Measurements from ENCODE around the gene TECR. TPM values are rescaled to one million over a fixed set of nuclear protein-coding genes. Genes with fewer than 3 reads are reported as not detected.
A peak's percentile ranks its signal among the peaks of the same experiment; 100 is the strongest.

The TECR gene
- total RNA-seq, 1 donor from 2014 or later, result 106 TPM

DNA sequence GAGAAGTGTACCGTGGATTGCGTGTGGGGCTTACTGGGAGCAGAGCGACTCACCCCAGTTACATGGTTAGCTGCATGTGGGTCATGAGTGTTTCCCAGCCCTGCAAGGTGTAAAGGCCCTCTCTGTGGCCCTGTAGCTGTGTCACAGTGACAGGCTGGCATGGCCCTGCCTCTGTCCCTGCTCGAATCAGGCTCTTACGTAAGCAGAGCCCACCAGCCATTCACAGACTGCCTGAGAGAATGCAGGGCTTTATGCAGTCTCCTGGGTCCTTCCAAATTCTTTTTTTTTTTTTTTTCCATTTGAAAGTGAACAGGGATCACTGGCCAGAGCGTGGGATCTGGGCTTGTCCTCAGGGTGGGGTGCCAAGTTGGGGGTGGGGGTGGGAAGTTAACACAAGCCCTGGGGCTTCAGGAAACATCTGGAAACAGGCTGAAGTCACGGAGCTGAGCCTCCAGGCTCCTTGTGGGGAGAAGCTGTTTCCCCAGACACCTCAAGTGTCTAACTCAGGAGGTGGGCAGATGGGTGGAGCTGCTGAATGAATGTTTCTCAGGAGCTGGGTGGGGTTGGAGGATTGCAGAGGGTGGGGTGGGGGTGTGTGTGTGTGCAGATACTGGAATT is 13.4 kb downstream of the TECR start:
- H3K27me3 ChIP-seq (ENCODE audit: insufficient read depth, low read length), result no peaks in the 10 kb centered on the region
- no peaks in the 10 kb centered on the region for H3K36me3 ChIP-seq (ENCODE audit: insufficient read depth, low read length)
- H2AFZ ChIP-seq (ENCODE audit: low read depth, low read length), result no peak overlapping the region
- H3K4me3 ChIP-seq (ENCODE audit: insufficient read depth, low read depth, low read length), result no peak overlapping the region
- Mint-ChIP-seq H3K27me3 (ENCODE audit: low read depth, unreplicated experiment) (no peaks in the 10 kb centered on the region), H3K27ac (ENCODE audit: unreplicated experiment) (no peak overlapping the region), H3K9me3 (ENCODE audit: unreplicated experiment) (no peaks in the 10 kb centered on the region), H3K36me3 (ENCODE audit: low read depth, unreplicated experiment) (peaks cover 14% of the 10 kb centered on the region), H3K4me1 (ENCODE audit: low read depth, unreplicated experiment) (peaks cover 11% of the 10 kb centered on the region), H3K4me3 (ENCODE audit: unreplicated experiment) (no peak overlapping the region)
- peaks cover 45% of the 10 kb centered on the region for H4K20me1 ChIP-seq (ENCODE audit: insufficient read depth, low read length)
- H3K79me2 ChIP-seq (ENCODE audit: insufficient read depth, low read length), result peaks cover 13% of the 10 kb centered on the region
- no peaks in the 10 kb centered on the region for H3K9me3 ChIP-seq (ENCODE audit: insufficient read depth, low read depth, low read length)
- DNase-seq (ENCODE audit: low read depth) (no peak), FAIRE-seq (no peak)
- no peak overlapping the region for H3K4me2 ChIP-seq (ENCODE audit: low read length)
- H3K4me1 ChIP-seq (ENCODE audit: insufficient read depth, low read length), result peaks cover 13% of the 10 kb centered on the region
- H3K27ac ChIP-seq (ENCODE audit: low read depth, low read length), result no peak overlapping the region
- TF ChIP-seq EZH2 (IDR thresholded peaks at IDR 0.05; ENCODE audit: insufficient read depth, low read length) (no peak), CTCF (IDR thresholded peaks at IDR 0.05; ENCODE audit: insufficient read depth, low read depth, low read length) (no peak)
- H3K9ac ChIP-seq (ENCODE audit: low read length), result no peak overlapping the region

GRCh38 chr19:14544047-14544446 is 14.7 kb downstream of the TECR start:
- TF ChIP-seq EZH2 (IDR thresholded peaks at IDR 0.05; ENCODE audit: insufficient read depth, low read length) (no peak), CTCF (IDR thresholded peaks at IDR 0.05; ENCODE audit: insufficient read depth, low read depth, low read length) (no peak)
- Histone ChIP-seq H3K79me2 (ENCODE audit: insufficient read depth, low read length) (peaks cover 11% of the 10 kb centered on the region), H3K27ac (ENCODE audit: low read depth, low read length) (no peak overlapping the region), H3K4me3 (ENCODE audit: insufficient read depth, low read depth, low read length) (no peak overlapping the region), H3K36me3 (ENCODE audit: insufficient read depth, low read length) (peaks cover 2% of the 10 kb centered on the region), H3K9me3 (ENCODE audit: insufficient read depth, low read depth, low read length) (no peaks in the 10 kb centered on the region), H4K20me1 (ENCODE audit: insufficient read depth, low read length) (peaks cover 48% of the 10 kb centered on the region), H3K27me3 (ENCODE audit: insufficient read depth, low read length) (no peaks in the 10 kb centered on the region), H2AFZ (ENCODE audit: low read depth, low read length) (no peak overlapping the region), H3K4me1 (ENCODE audit: insufficient read depth, low read length) (peaks cover 13% of the 10 kb centered on the region), H3K4me2 (ENCODE audit: low read length) (no peak overlapping the region), H3K9ac (ENCODE audit: low read length) (no peak overlapping the region)
- H3K9me3 Mint-ChIP-seq (ENCODE audit: unreplicated experiment), result no peaks in the 10 kb centered on the region
- H3K36me3 Mint-ChIP-seq (ENCODE audit: low read depth, unreplicated experiment), result peaks cover 14% of the 10 kb centered on the region
- FAIRE-seq (no peak), DNase-seq (ENCODE audit: low read depth) (no peak)
- H3K27ac Mint-ChIP-seq (ENCODE audit: unreplicated experiment), result no peak overlapping the region
- peaks cover 11% of the 10 kb centered on the region for H3K4me1 Mint-ChIP-seq (ENCODE audit: low read depth, unreplicated experiment)
- no peaks in the 10 kb centered on the region for H3K27me3 Mint-ChIP-seq (ENCODE audit: low read depth, unreplicated experiment)
- no peak overlapping the region for H3K4me3 Mint-ChIP-seq (ENCODE audit: unreplicated experiment)

- DNase-seq (ENCODE audit: low read depth) (no peak), FAIRE-seq (no peak)
- no peaks in the 10 kb centered on the region for H3K9me3 Mint-ChIP-seq (ENCODE audit: unreplicated experiment)
- Histone ChIP-seq H3K27ac (ENCODE audit: low read depth, low read length) (no peak overlapping the region), H3K36me3 (ENCODE audit: insufficient read depth, low read length) (peaks cover 2% of the 10 kb centered on the region), H2AFZ (ENCODE audit: low read depth, low read length) (no peak overlapping the region), H3K4me1 (ENCODE audit: insufficient read depth, low read length) (peaks cover 13% of the 10 kb centered on the region), H3K9me3 (ENCODE audit: insufficient read depth, low read depth, low read length) (no peaks in the 10 kb centered on the region), H3K79me2 (ENCODE audit: insufficient read depth, low read length) (peaks cover 8% of the 10 kb centered on the region), H3K4me2 (ENCODE audit: low read length) (peak overlapping the region; percentile 48), H3K9ac (ENCODE audit: low read length) (no peak overlapping the region), H3K27me3 (ENCODE audit: insufficient read depth, low read length) (no peaks in the 10 kb centered on the region), H4K20me1 (ENCODE audit: insufficient read depth, low read length) (peaks cover 43% of the 10 kb centered on the region), H3K4me3 (ENCODE audit: insufficient read depth, low read depth, low read length) (no peak overlapping the region)
- H3K27me3 Mint-ChIP-seq (ENCODE audit: low read depth, unreplicated experiment), result no peaks in the 10 kb centered on the region
- TF ChIP-seq EZH2 (IDR thresholded peaks at IDR 0.05; ENCODE audit: insufficient read depth, low read length), result no peak
- TF ChIP-seq CTCF (IDR thresholded peaks at IDR 0.05; ENCODE audit: insufficient read depth, low read depth, low read length), result no peak
- no peak overlapping the region for H3K4me3 Mint-ChIP-seq (ENCODE audit: unreplicated experiment)
- H3K36me3 Mint-ChIP-seq (ENCODE audit: low read depth, unreplicated experiment), result peaks cover 9% of the 10 kb centered on the region
- H3K4me1 Mint-ChIP-seq (ENCODE audit: low read depth, unreplicated experiment), result peaks cover 11% of the 10 kb centered on the region
- H3K27ac Mint-ChIP-seq (ENCODE audit: unreplicated experiment), result no peak overlapping the region
These were observed 15.8 kb downstream of the TECR start for GRCh38 chr19:14544977-14545715.
